H1 (cell line): ENCODE data around the gene PPM1N. TPM values are rescaled to one million over a fixed set of nuclear protein-coding genes. Genes with fewer than 3 reads are reported as not detected.

Experiments
- EGR1 ChIP-seq: IDR thresholded peaks from 2 replicates; pipeline ENCODE4 v1.6.1; 2011; ENCODE audit warnings: low read depth, low read length, borderline replicate concordance
- KDM1A ChIP-seq: fragments of 200-600, 300-600 bp; sonication (generic); IDR thresholded peaks from 2 replicates; pipeline ENCODE4 v1.7.1; 2016; ENCODE audit warnings: mild to moderate bottlenecking, low read length, borderline replicate concordance
- MAFK ChIP-seq: IDR thresholded peaks from 2 replicates; pipeline ENCODE4 v1.6.1; 2012; ENCODE audit warnings: low read depth, mild to moderate bottlenecking, improper control_type of control experiment, low read length
- MAX ChIP-seq: IDR thresholded peaks from 2 replicates; pipeline ENCODE4 v1.6.1; 2012; ENCODE audit warnings: inconsistent platforms
- NANOG ChIP-seq: IDR thresholded peaks from 2 replicates; pipeline ENCODE4 v1.6.1; 2011; ENCODE audit warnings: low read length, low read depth, mild to moderate bottlenecking, inconsistent platforms; ENCODE audit not compliant: insufficient read depth, poor library complexity, severe bottlenecking
- NRF1 ChIP-seq: IDR thresholded peaks from 2 replicates; pipeline ENCODE4 v1.6.1; 2011; ENCODE audit warnings: mild to moderate bottlenecking, low read depth, low read length, improper control_type of control experiment
- PHF8 ChIP-seq: fragments of 200-600 bp; sonication (generic); conservative IDR thresholded peaks from 2 replicates; pipeline ENCODE4 v1.7.1; 2012; ENCODE audit warnings: low read depth, mild to moderate bottlenecking, inconsistent platforms, low read length, moderate library complexity
- POLR2A ChIP-seq, 2 experiments: IDR thresholded peaks; 1 replicate in 1 of 2; 2 replicates in 1 of 2; pipeline ENCODE4 v1.6.1; 2011; ENCODE audit warnings: low read depth in 2 of 2, low read length in 2 of 2, mild to moderate bottlenecking in 2 of 2; ENCODE audit errors: control extremely low read depth in 1 of 2
- RNF2 ChIP-seq: fragments of 200-900, 300-1000 bp; sonication (generic); IDR thresholded peaks from 2 replicates; pipeline ENCODE4 v1.7.1; 2016; ENCODE audit warnings: borderline replicate concordance, low read depth, mild to moderate bottlenecking, antibody characterized with exemption, low read length; ENCODE audit not compliant: poor library complexity, severe bottlenecking; ENCODE audit errors: missing control alignments
- SAP30 ChIP-seq: fragments of 300-600 bp; sonication (generic); IDR thresholded peaks from 2 replicates; pipeline ENCODE4 v1.7.1; 2012; ENCODE audit warnings: low read length, moderate library complexity, mild to moderate bottlenecking, inconsistent platforms; ENCODE audit not compliant: insufficient read depth, insufficient replicate concordance
- SIN3A ChIP-seq, 2 experiments: IDR thresholded peaks in 1 of 2; conservative IDR thresholded peaks in 1 of 2; 2 replicates each; pipeline ENCODE4 v1.6.1; 2011 to 2012; ENCODE audit warnings: low read length in 2 of 2, improper control_type of control experiment in 1 of 2, low read depth in 1 of 2, mild to moderate bottlenecking in 1 of 2
- SP1 ChIP-seq: IDR thresholded peaks from 2 replicates; pipeline ENCODE4 v1.6.1; 2011; ENCODE audit warnings: low read depth, low read length
- USF2 ChIP-seq: IDR thresholded peaks from 2 replicates; pipeline ENCODE4 v1.6.1; 2011; ENCODE audit warnings: low read length, improper control_type of control experiment
- polyA plus RNA-seq, 7 experiments: library from polyadenylated mRNA; depleted of rRNA in 3 of 7; stranded (reverse) in 5 of 7; unstranded in 2 of 7; fragments of >200 nt in 5 of 7; fragments of 200-250 nt in 2 of 7; gene quantifications; 1 replicate in 5 of 7; 2 replicates in 1 of 7; 4 replicates in 1 of 7; pipeline versions ENCODE4 v1.2.1 to v1.2.3, GENCODE V29; 2011 to 2013; ENCODE audit warnings: missing spikeins in 2 of 7, mixed read lengths in 2 of 7
- total RNA-seq: library from RNA; stranded (reverse); fragmentation: NEBNext Ultra II Directional; extraction: Animal tissue kit (Norgen Biotek cat#: 25700); gene quantifications from 2 replicates; pipeline ENCODE4 v1.2.1, GENCODE V29; 2021

PPM1N gene
- total and polyA plus RNA-seq, 2 of the 8 experiments (the other 6 are each of a cell fraction or from before 2014, with no cell fraction given), result 12.2 to 14.4 TPM

DNA sequence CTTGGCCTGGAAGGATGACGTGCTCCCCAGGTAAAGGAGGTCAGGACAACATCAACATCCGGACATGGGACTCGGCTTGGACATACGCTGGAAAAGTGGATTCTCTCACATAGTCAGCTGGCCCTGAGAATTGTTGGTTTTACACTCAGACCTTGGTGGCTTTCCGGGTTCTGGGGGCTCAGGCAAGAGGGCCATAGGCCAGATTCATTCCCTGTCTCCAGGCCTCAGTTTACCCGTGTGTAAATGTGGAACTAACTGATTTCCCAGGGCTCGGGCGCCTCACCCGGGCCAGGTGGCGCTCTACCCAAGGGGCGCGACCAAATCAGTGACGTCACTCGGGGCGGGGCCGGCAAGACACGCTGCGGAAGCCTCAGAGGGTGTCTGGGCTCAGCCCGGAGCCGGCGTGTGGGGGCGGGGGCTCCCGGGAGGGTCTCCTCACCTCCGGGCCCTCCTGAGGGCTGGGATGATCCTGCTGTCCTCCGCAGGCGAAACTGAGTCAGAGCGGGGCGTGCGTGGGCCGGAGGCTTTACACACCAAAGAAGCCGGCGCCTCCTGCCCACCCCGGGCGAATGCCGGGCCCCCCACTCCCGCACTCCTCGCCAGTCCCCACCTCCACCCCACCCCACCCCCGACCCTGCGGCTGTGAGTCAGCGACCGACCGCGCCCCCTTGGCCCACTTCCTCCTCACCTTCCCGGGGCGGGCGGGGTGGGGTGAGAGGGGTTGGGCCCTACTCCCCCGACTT is 8.2 kb downstream of the PPM1N start (continued):
- no peak for TF ChIP-seq NRF1
- peak; percentile 50 for TF ChIP-seq MAX
- peak; percentile 58; the same call in 1 of the 2 replicates for TF ChIP-seq SP1
- TF ChIP-seq NANOG, result no peak
- no peak for TF ChIP-seq USF2
- no peak for TF ChIP-seq SAP30
- peak; percentile 78; the same call in 1 of the 2 replicates for TF ChIP-seq EGR1
- no peak for TF ChIP-seq KDM1A
- no peak for TF ChIP-seq RNF2
- TF ChIP-seq SIN3A (conservative IDR thresholded peaks at IDR 0.05 in 1 of 2, IDR thresholded peaks at IDR 0.05 in 1 of 2; ENCODE audit: low read depth in 1 of 2, low read length in 2 of 2), result peak; percentile 66 to 83; a peak in 3 of 4 replicates
- TF ChIP-seq MAFK, result no peak
- TF ChIP-seq POLR2A (IDR thresholded peaks at IDR 0.05; ENCODE audit: control extremely low read depth in 1 of 2, low read depth in 2 of 2, low read length in 2 of 2), result peak; percentile 60 to 80
- peak; percentile 76 for TF ChIP-seq PHF8
